ENCODE data around the gene DTNB.

DNA sequence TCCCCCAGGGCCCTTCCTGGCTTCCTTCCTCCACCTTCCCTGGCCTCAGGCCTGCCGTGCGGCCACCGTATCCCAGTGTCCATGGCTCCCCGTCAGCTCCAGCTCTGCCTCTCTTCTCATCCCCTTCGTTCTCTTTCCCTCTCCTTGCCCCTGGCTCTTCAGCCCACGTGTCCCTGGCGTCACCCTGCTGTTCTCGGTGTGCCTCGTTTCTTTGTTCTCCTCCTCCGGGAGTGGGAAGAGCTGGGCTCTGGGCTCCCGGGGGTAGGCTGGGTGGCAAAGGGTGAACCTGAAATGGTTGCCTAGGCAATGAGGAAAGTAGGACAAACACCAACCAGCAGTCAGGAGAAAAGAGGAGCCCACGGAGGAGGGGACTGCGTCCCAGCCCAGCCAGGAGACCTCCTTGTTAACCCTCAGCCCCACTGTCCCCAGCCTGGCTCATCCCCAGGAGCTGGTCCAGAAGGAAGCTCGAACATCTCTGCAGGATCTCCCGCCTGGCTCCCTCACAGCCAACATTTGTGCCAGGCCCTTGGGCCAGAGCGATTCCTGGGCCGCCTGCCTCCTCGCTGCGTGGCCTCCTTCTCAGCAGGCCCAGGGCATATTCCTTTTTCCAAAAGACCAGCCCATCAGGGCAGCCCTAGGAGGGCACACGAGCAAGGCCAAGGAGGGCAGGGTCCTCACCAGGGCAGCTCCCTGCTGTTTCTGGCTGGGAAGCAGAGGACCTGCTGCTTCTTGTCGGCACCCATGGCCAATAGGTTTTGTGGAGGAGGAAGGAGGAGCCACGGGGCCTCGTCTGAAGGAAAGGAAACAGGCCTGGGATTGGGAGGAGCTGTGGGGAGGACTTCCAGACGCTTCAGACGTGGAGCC is 300.7 kb downstream of the DTNB start:
- no peak for TF ChIP-seq POLR2A (IDR thresholded peaks at IDR 0.05)
- TF ChIP-seq, protein P1, sequence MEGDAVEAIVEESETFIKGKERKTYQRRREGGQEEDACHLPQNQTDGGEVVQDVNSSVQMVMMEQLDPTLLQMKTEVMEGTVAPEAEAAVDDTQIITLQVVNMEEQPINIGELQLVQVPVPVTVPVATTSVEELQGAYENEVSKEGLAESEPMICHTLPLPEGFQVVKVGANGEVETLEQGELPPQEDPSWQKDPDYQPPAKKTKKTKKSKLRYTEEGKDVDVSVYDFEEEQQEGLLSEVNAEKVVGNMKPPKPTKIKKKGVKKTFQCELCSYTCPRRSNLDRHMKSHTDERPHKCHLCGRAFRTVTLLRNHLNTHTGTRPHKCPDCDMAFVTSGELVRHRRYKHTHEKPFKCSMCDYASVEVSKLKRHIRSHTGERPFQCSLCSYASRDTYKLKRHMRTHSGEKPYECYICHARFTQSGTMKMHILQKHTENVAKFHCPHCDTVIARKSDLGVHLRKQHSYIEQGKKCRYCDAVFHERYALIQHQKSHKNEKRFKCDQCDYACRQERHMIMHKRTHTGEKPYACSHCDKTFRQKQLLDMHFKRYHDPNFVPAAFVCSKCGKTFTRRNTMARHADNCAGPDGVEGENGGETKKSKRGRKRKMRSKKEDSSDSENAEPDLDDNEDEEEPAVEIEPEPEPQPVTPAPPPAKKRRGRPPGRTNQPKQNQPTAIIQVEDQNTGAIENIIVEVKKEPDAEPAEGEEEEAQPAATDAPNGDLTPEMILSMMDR (IDR thresholded peaks at IDR 0.05) = no peak

All from Peyer's patch (tissue), 4 donors.